Osteocyte (in vitro differentiated cells): Measurements from ENCODE around the gene APOL4. TPM values are rescaled to one million over a fixed set of nuclear protein-coding genes. Genes with fewer than 3 reads are reported as not detected.

Experiments
- DNase-seq: peaks from one replicate; pipeline ENCODE4 v3.0.0; 2021; ENCODE audit warnings: mixed read lengths; ENCODE audit not compliant: unreplicated experiment; ENCODE audit errors: extremely low spot score
- H3K27ac Mint-ChIP-seq: one replicate; pipeline ENCODE4 v1.8.0; 2021; ENCODE audit warnings: mild to moderate bottlenecking, mixed read lengths; ENCODE audit not compliant: unreplicated experiment
- H3K27me3 Mint-ChIP-seq: one replicate; pipeline ENCODE4 v1.8.0; 2021; ENCODE audit warnings: mixed read lengths; ENCODE audit not compliant: unreplicated experiment
- H3K36me3 Mint-ChIP-seq: one replicate; pipeline ENCODE4 v1.8.0; 2021; ENCODE audit warnings: mixed read lengths; ENCODE audit not compliant: unreplicated experiment
- H3K4me1 Mint-ChIP-seq: one replicate; pipeline ENCODE4 v1.8.0; 2021; ENCODE audit warnings: mixed read lengths; ENCODE audit not compliant: unreplicated experiment
- H3K4me3 Mint-ChIP-seq: one replicate; pipeline ENCODE4 v1.8.0; 2021; ENCODE audit warnings: mild to moderate bottlenecking, moderate library complexity, mixed read lengths; ENCODE audit not compliant: unreplicated experiment
- H3K9me3 Mint-ChIP-seq: one replicate; pipeline ENCODE4 v1.8.0; 2021; ENCODE audit warnings: mixed read lengths; ENCODE audit not compliant: unreplicated experiment
- CTCF ChIP-seq: fragments of 200-600 bp; sonication (generic); IDR thresholded peaks from 2 replicates; pipeline ENCODE4 v1.5.0; 2021; ENCODE audit warnings: antibody characterized with exemption, mild to moderate bottlenecking, moderate library complexity
- total RNA-seq: library from RNA; stranded (reverse); gene quantifications from 2 replicates; pipeline ENCODE4 v1.2.1, GENCODE V29; 2021

The APOL4 gene
- total RNA-seq, 1 donor from 2014 or later, result not detected

- Mint-ChIP-seq H3K36me3 (peaks cover 23% of the 10 kb centered on the region), H3K27ac (no peak overlapping the region), H3K9me3 (no peaks in the 10 kb centered on the region), H3K27me3 (peaks cover 28% of the 10 kb centered on the region), H3K4me1 (peaks cover 5% of the 10 kb centered on the region), H3K4me3 (no peak overlapping the region)
- no peak for TF ChIP-seq CTCF
- DNase-seq, result no peak
These were observed 22.6 kb upstream of the APOL4 start for GRCh38 chr22:36224245-36224644.

GRCh38 chr22:36223504-36223903, 21.9 kb upstream of the APOL4 start:
- TF ChIP-seq CTCF, result no peak
- DNase-seq, result no peak
- Mint-ChIP-seq H3K4me1 (peaks cover 5% of the 10 kb centered on the region), H3K4me3 (no peak overlapping the region), H3K9me3 (no peaks in the 10 kb centered on the region), H3K27ac (no peak overlapping the region), H3K36me3 (peaks cover 16% of the 10 kb centered on the region), H3K27me3 (peaks cover 36% of the 10 kb centered on the region)

- Mint-ChIP-seq H3K9me3 (no peaks in the 10 kb centered on the region), H3K27ac (no peak overlapping the region), H3K36me3 (peaks cover 12% of the 10 kb centered on the region), H3K27me3 (peaks cover 41% of the 10 kb centered on the region), H3K4me1 (peaks cover 5% of the 10 kb centered on the region), H3K4me3 (no peak overlapping the region)
- DNase-seq, result no peak
- TF ChIP-seq CTCF, result no peak
These were observed 21.4 kb upstream of the APOL4 start for GRCh38 chr22:36222887-36223450.

- no peak overlapping the region for H3K27ac Mint-ChIP-seq
- H3K9me3 Mint-ChIP-seq, result no peaks in the 10 kb centered on the region
- H3K4me3 Mint-ChIP-seq, result no peak overlapping the region
- peaks cover 48% of the 10 kb centered on the region for H3K27me3 Mint-ChIP-seq
- peaks cover 7% of the 10 kb centered on the region for H3K36me3 Mint-ChIP-seq
- DNase-seq, result no peak
- TF ChIP-seq CTCF, result peak; percentile 65
- peaks cover 5% of the 10 kb centered on the region for H3K4me1 Mint-ChIP-seq
These were observed 20.5 kb upstream of the APOL4 start for GRCh38 chr22:36221799-36222751.

GRCh38 chr22:36220451-36220921, 18.9 kb upstream of the APOL4 start:
- no peak overlapping the region for H3K4me3 Mint-ChIP-seq

More at GRCh38 chr22:36220451-36220921, 18.9 kb upstream of the APOL4 start:
- Mint-ChIP-seq H3K4me1 (peaks cover 5% of the 10 kb centered on the region), H3K36me3 (no peaks in the 10 kb centered on the region), H3K27ac (no peak overlapping the region), H3K27me3 (peaks cover 59% of the 10 kb centered on the region), H3K9me3 (no peaks in the 10 kb centered on the region)
- no peak for DNase-seq
- TF ChIP-seq CTCF, result no peak
